Ovary (tissue), 9 donors: Measurements from ENCODE around the gene AKAP9. TPM values are rescaled to one million over a fixed set of nuclear protein-coding genes. Genes with fewer than 3 reads are reported as not detected.
"Not testable (repeated sequence)": the region's sequence is repeated elsewhere in the genome, so short reads cannot be mapped to it uniquely, and the experiment has no call there.

ENCODE experiments used
- DNase-seq, 5 donors: peaks; one replicate each; pipeline ENCODE4 v3.0.0-alpha.2; 2019 to 2020
- H3K27ac ChIP-seq, 2 donors: fragments of 200-600 bp; one replicate each; pipeline versions ENCODE4 v1.5.1 to v1.8.0; 2019 to 2022
- H3K27me3 ChIP-seq: fragments of 200-600 bp; one replicate; pipeline ENCODE4 v1.8.0; 2022
- H3K36me3 ChIP-seq: fragments of 200-600 bp; sonication (generic); one replicate; pipeline ENCODE4 v1.5.1; 2019
- H3K4me1 ChIP-seq: one replicate; pipeline ENCODE4 v1.8.1; 2013; ENCODE audit warnings: mild to moderate bottlenecking, moderate library complexity; ENCODE audit not compliant: insufficient read depth
- H3K4me3 ChIP-seq: fragments of 200-600 bp; sonication (generic); one replicate; pipeline ENCODE4 v1.5.1; 2017
- H3K9me3 ChIP-seq, 2 donors: fragments of 200-600 bp in 1 of 2; sonication (generic) in 1 of 2; one replicate each; pipeline versions ENCODE4 v1.5.1 to v1.8.1; 2013 to 2019; ENCODE audit warnings: mild to moderate bottlenecking in 1 of 2, moderate library complexity in 1 of 2
- EP300 ChIP-seq: sonication (generic); formaldehyde crosslinking; IDR thresholded peaks from one replicate; pipeline ENCODE4 v1.6.1; 2017; ENCODE audit warnings: antibody characterized with exemption
- POLR2A ChIP-seq: fragments of 450-650 bp; IDR thresholded peaks from one replicate; pipeline ENCODE4 v1.6.1; 2017; ENCODE audit warnings: antibody characterized with exemption, mild to moderate bottlenecking, moderate library complexity
- WGBS, 3 donors: extraction: QIAGEN DNeasy Blood & Tissue Kit in 1 of 3; methylation state at CpG; one replicate each; pipeline versions ENCODE4 v1.1.5 to v1.1.7; 2013 to 2017; 5-methylcytosine and 5-hydroxymethylcytosine counted together
- intact Hi-C, 4 donors: fragments of 100-400 bp; cut with DNase I; formaldehyde crosslinking; loops; one replicate each; pipeline versions ENCODE4 v1.11.0 to v1.15.1; 2022 to 2023
- polyA plus RNA-seq, 2 donors: library from polyadenylated mRNA; stranded (reverse); fragments of 200-250 nt in 1 of 2; fragments of 350-450 nt in 1 of 2; fragmentation: Illumina TruSeq in 1 of 2; extraction: RNeasy Lipid Tissue Mini Kit (QIAGEN cat#74804) in 1 of 2; gene quantifications; one replicate each; pipeline ENCODE4 v1.2.3, GENCODE V29; 2013 to 2014
- total RNA-seq, 7 donors: library from RNA; depleted of rRNA in 2 of 7; stranded (reverse); fragments of >200 nt in 2 of 7; fragmentation: NEBNext Ultra II Directional in 3 of 7; extraction: Animal tissue kit (Norgen Biotek cat#: 25700) in 3 of 7; gene quantifications; one replicate each; pipeline versions ENCODE4 v1.1.0 to v1.2.4, GENCODE V29; 2016 to 2023
- TF ChIP-seq, protein P1 (sequence below), 3 donors: fragments of 450-650 bp in 2 of 3; fragments of 200-600 bp in 1 of 3; IDR thresholded peaks; one replicate each; pipeline versions ENCODE4 v1.5.1 to v1.8.0; 2016 to 2022; ENCODE audit warnings: antibody characterized with exemption in 3 of 3, mild to moderate bottlenecking in 1 of 3
- donor health status: DM: no; HTN: no; CAD: no; lungs with moderate emphysema.
- donor health status: DM: no; HTN: no; CAD: no.
- donor health status: Bipolar disorder and iron deficiency.
- donor health status: DM: yes; HTN: yes; CAD: no.
- donor health status: DM: no; HTN: no; CAD: no.
- donor health status: DM: yes; HTN: yes; CAD: no.

AKAP9 gene
- total and polyA plus RNA-seq, 9 donors = 22.1 to 92.8 (median 57.7) TPM

DNA sequence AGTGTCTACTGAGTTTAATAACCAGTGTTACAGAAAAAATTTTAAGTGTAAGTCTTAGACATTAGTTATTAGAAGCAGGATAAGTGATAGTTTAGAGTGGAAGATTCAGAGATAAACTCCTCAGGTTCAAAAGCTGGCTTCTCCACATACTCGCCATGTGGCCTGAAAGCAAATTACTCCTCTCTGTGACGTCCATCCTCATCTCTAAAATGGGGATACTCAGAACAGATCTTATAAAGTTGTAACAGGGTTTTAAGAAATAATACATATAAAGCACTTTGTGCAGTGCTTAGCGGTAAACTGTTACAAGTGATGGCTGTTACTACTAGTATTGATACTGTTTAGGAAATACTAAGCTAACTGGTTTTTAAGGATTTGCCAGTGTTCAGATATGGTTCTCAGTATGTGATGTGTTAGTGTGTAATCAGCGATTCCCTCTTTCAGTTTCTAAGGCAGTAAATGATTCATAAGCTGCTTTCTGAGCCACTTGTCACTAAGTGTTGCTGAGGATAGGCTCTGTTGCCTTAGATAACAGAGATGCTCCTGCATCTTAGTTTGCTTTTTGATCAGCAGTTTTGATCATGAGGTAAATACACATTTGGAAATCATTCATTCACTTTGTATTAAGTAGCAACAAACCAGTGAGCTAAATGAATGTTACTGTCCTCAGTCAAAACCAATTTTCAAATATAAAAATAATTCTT is 134.9 kb downstream of the AKAP9 start:
- TF ChIP-seq, protein P1, sequence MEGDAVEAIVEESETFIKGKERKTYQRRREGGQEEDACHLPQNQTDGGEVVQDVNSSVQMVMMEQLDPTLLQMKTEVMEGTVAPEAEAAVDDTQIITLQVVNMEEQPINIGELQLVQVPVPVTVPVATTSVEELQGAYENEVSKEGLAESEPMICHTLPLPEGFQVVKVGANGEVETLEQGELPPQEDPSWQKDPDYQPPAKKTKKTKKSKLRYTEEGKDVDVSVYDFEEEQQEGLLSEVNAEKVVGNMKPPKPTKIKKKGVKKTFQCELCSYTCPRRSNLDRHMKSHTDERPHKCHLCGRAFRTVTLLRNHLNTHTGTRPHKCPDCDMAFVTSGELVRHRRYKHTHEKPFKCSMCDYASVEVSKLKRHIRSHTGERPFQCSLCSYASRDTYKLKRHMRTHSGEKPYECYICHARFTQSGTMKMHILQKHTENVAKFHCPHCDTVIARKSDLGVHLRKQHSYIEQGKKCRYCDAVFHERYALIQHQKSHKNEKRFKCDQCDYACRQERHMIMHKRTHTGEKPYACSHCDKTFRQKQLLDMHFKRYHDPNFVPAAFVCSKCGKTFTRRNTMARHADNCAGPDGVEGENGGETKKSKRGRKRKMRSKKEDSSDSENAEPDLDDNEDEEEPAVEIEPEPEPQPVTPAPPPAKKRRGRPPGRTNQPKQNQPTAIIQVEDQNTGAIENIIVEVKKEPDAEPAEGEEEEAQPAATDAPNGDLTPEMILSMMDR (IDR thresholded peaks at IDR 0.05) = no peak
- no peak for TF ChIP-seq POLR2A
- no peak for TF ChIP-seq EP300
- no peaks in the 10 kb centered on the region for H3K9me3 ChIP-seq
- H3K27ac ChIP-seq = no peak overlapping the region
- no peaks in the 10 kb centered on the region for H3K27me3 ChIP-seq
- no peaks in the 10 kb centered on the region for H3K36me3 ChIP-seq
- H3K4me3 ChIP-seq = no peak overlapping the region
- WGBS, 3 donors = 92 to 94% (median 93%) methylated on average over 4 of the region's 4 CpGs
- intact Hi-C loops = no loop called here
- no peaks in the 10 kb centered on the region for H3K4me1 ChIP-seq
- no peak for DNase-seq

DNA sequence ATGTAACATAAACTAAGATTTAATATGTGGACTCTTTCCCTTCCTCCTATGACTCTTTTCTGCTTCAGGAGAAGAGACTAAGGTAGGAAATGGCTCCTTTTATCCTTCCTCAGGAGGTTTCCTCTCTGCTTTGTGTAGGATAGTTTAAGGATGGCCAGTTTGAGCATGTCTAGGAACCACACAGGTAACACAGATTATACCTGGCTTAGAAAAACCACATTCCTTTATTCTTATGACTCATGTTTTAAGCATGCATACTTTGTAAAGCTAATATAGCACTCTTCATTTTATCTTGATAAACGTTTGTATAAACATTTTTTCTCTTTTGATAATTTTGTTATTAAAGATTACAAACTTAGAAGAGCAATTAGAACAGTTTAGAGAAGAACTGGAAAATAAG is 135.8 kb downstream of the AKAP9 start:
- Histone ChIP-seq H3K4me1 (no peaks in the 10 kb centered on the region), H3K27ac (no peak overlapping the region), H3K9me3 (no peaks in the 10 kb centered on the region), H3K4me3 (no peak overlapping the region), H3K36me3 (no peaks in the 10 kb centered on the region), H3K27me3 (no peaks in the 10 kb centered on the region)
- WGBS, 3 donors = 17 to 39% (median 21%) methylated on average over 1 of the region's 1 CpG
- intact Hi-C loops = no loop called here
- no peak for DNase-seq
- TF ChIP-seq EP300 = no peak
- TF ChIP-seq POLR2A = no peak
- TF ChIP-seq, protein P1 (IDR thresholded peaks at IDR 0.05) = no peak

DNA sequence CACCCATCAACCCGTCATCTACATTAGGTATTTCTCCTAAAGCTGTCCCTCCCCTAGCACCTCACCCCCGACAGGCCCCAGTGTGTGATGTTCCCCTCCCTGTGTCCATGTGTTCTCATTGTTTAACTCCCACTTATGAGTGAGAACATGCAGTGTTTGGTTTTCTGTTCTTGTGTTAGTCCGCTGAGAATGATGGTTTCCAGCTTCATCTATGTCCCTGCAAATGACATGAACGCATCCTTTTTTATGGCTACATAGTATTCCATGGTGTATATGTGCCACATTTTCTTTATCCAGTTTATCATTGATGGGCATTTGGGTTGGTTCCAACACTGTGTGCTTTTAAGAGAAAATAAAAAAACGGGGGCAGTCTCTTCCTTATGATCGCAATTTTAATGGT is 143.3 kb downstream of the AKAP9 start:
- H3K27me3 ChIP-seq, H3K9me3 ChIP-seq, H3K36me3 ChIP-seq, H3K27ac ChIP-seq, H3K4me1 ChIP-seq, intact Hi-C loops, DNase-seq, H3K4me3 ChIP-seq: not testable (repeated sequence)
- WGBS, 3 donors = 96 to 97% (median 96%) methylated on average over 6 of the region's 6 CpGs

DNA sequence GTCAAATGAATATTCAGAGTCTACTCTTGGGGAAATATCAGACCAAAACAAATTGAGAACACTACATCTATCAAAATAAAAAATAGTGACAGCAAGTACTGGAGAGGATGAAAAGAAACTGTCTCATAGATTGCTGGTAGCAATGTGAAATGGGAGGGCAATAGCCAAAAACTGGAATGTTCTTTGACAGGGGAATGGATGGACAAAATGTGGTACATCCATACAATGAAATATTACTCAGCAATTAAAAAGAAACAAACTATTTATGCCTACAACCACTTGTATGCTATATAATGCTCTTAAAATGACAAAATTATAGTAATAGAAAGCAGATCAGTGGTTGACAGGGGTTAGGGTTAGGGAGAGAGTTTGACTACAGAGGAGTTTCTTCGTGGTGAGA is 147.6 kb downstream of the AKAP9 start:
- H3K4me3 ChIP-seq = no peak overlapping the region
- intact Hi-C loops = no loop called here
- no peaks in the 10 kb centered on the region for H3K9me3 ChIP-seq
- H3K27me3 ChIP-seq = no peaks in the 10 kb centered on the region
- no peak for TF ChIP-seq POLR2A
- TF ChIP-seq EP300 = no peak
- TF ChIP-seq, protein P1 (IDR thresholded peaks at IDR 0.05) = no peak
- no peaks in the 10 kb centered on the region for H3K4me1 ChIP-seq
- WGBS, 3 donors = 98 to 100% (median 98%) methylated on average over 1 of the region's 1 CpG
- H3K27ac ChIP-seq = no peak overlapping the region
- DNase-seq = no peak
- no peaks in the 10 kb centered on the region for H3K36me3 ChIP-seq

DNA sequence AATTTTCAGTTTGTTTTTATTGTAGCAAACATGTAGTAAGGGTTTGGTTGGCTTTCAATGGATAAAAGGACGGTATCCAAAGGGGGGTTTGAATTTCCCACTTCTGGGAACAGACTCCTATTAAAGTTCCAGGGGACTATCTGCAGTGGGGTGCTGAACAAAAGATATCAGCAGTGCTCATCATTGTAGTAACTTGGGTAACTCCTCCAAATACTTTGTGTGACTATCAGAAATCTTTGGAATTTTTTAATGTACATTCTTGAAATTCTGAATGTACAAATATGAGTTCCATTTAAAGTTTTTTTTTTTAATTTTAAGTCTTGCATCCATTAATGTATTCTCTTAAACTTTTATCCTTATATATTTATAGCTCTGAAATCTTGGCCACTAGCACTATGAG is 151.5 kb downstream of the AKAP9 start:
- intact Hi-C loops = no loop called here
- Histone ChIP-seq H3K27me3 (no peaks in the 10 kb centered on the region), H3K4me3 (no peak overlapping the region), H3K27ac (no peak overlapping the region), H3K9me3 (no peaks in the 10 kb centered on the region), H3K4me1 (no peaks in the 10 kb centered on the region), H3K36me3 (no peaks in the 10 kb centered on the region)
- TF ChIP-seq EP300 (no peak), POLR2A (no peak)
- TF ChIP-seq, protein P1 (IDR thresholded peaks at IDR 0.05) = no peak
- 32 to 56% (median 53%) methylated on average over 1 of the region's 1 CpG for WGBS, 3 donors
- no peak for DNase-seq
